Measurements from ENCODE around the gene KRTAP10-12.

KRTAP10-12 gene

GRCh38 chr21:44712203-44713028 lies 15.4 kb downstream of the KRTAP10-12 start:
- DNase-seq: no peak

- no peak for DNase-seq
These were observed 16.2 kb downstream of the KRTAP10-12 start for GRCh38 chr21:44713130-44713529.

- no peak for DNase-seq
These were observed 16.9 kb downstream of the KRTAP10-12 start for GRCh38 chr21:44713846-44714245.

- no peak for DNase-seq
These were observed 17.9 kb downstream of the KRTAP10-12 start for GRCh38 chr21:44714905-44715304.

GRCh38 chr21:44716984-44717383 lies 20.0 kb downstream of the KRTAP10-12 start:
- no peak for DNase-seq

- DNase-seq: no peak
These were observed 21.1 kb downstream of the KRTAP10-12 start for GRCh38 chr21:44718093-44718492.

- no peak for DNase-seq
These were observed 21.6 kb downstream of the KRTAP10-12 start for GRCh38 chr21:44718571-44718970.

GRCh38 chr21:44720170-44720569 lies 23.2 kb downstream of the KRTAP10-12 start:
- no peak for DNase-seq

- DNase-seq: no peak
These were observed 25.8 kb downstream of the KRTAP10-12 start for GRCh38 chr21:44722731-44723130.

GRCh38 chr21:44723177-44724131 lies 26.5 kb downstream of the KRTAP10-12 start:
- no peak for DNase-seq

- DNase-seq: no peak
These were observed 27.2 kb downstream of the KRTAP10-12 start for GRCh38 chr21:44724196-44724595.

GRCh38 chr21:44724926-44725325 lies 28.0 kb downstream of the KRTAP10-12 start:
- DNase-seq: no peak

GRCh38 chr21:44726826-44727225 lies 29.9 kb downstream of the KRTAP10-12 start:
- no peak for DNase-seq

- no peak for DNase-seq
These were observed 30.3 kb downstream of the KRTAP10-12 start for GRCh38 chr21:44727321-44727720.

GRCh38 chr21:44727757-44728156 lies 30.8 kb downstream of the KRTAP10-12 start:
- DNase-seq: no peak

GRCh38 chr21:44728716-44729115 lies 31.7 kb downstream of the KRTAP10-12 start:
- DNase-seq: no peak

GRCh38 chr21:44729336-44730027 lies 32.5 kb downstream of the KRTAP10-12 start:
- DNase-seq: no peak

GRCh38 chr21:44730028-44730395 lies 33.0 kb downstream of the KRTAP10-12 start:
- no peak for DNase-seq

- DNase-seq: no peak
These were observed 34.1 kb downstream of the KRTAP10-12 start for GRCh38 chr21:44730951-44731579.

GRCh38 chr21:44732263-44732662 lies 35.3 kb downstream of the KRTAP10-12 start:
- no peak for DNase-seq

- no peak for DNase-seq
These were observed 36.0 kb downstream of the KRTAP10-12 start for GRCh38 chr21:44732956-44733355.

GRCh38 chr21:44734026-44734745 lies 37.2 kb downstream of the KRTAP10-12 start:
- no peak for DNase-seq

Data from SW 1271 (cell line).